Endometrium (tissue), 2 donors: ENCODE data around the gene KRT1.
"Not testable (repeated sequence)": the region's sequence is repeated elsewhere in the genome, so short reads cannot be mapped to it uniquely, and the experiment has no call there.

Source experiments
- FAIRE-seq: peaks from 2 replicates; lab custom pipeline; 2012; peaks lifted over from hg19 to GRCh38; lab: Jason Lieb, UNC
- donor health status: control.
- donor health status: control.

Gene KRT1

GRCh38 chr12:52680363-52680762 is at the start of gene KRT1:
Gene KRT1, minus strand, starts transcription at chr12:52680407. Its CDS starts 59 bp downstream, at chr12:52680348.
- FAIRE-seq: no peak

DNA sequence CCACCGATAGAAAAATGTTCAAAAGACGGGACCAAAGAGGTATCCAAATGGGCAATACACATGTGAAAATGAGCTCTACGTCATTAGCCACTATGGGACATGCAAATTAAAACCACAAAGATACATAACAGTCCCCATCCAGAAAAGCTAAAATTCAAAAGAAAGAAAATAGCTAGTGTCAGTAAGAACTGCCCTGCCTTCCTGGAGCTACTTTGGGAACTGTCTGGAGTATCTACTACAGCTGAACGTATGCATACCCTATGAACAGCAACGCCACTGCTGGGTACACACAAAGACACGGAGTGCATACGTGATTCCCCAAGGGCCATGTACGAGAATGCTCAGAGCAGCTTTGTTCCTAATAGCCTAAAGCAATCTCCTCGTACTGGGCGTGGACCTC is 48.9 kb upstream of the KRT1 start:
- FAIRE-seq: no peak

DNA sequence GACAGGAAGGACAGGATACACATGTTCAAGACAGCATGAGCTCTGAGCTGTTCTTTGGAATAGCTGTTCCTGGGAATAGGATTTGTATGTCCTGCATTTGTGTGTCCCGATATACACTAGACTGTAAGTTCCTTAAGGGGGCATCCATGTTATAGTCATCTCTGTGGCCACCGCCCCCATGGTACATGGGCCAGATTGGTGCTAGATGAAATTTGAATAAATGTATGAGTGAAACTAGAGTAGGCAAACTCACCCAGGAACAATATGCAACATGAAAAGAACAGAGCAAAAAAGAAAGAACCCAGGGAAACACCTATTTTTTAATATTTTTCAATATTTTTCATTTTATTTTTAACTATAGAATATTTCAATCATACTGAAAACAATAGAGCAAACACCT is 48.2 kb upstream of the KRT1 start:
- FAIRE-seq: no peak

DNA sequence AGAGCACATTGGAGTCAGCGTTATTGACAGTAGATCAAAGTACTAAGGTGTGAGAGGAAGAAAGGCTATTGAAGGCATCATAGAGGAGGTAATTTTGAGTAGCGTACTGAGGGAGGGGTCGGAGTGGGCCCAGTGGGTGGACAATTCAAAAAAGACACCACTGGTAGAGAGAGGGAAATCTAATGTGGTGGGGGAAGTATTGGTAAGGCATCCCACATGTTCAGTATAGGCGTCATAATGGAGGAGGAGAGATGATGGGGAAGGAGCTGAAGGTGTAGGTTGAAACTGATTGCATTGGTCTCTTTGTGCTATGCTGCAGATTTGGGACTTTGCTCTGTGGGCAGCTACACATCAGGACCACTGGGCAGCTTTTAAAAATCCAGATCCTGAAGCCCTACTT is 46.8 kb upstream of the KRT1 start:
- FAIRE-seq: no peak

- FAIRE-seq: no peak
These were observed 46.2 kb upstream of the KRT1 start for GRCh38 chr12:52726451-52726850.

GRCh38 chr12:52724384-52724783 is 44.2 kb upstream of the KRT1 start:
- FAIRE-seq: no peak

DNA sequence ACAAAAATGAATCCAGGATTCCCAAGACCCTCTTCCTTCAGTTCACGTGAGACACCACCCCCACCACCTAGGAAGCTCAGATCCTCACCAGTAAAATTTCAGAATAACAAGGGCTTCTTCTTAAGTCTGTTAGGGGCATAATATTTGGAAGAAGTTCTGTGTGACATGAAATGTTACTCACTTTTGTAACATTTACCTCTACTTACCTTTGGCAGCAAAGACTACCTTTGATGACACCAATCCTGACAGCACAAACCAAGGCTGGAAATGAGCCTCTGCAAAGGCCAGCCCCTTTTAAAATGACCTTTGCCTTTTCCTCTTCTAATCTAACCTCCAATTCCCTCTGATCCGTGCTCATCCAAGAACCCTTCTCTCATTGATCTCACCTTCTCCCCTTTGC is 42.5 kb upstream of the KRT1 start:
- FAIRE-seq: no peak

DNA sequence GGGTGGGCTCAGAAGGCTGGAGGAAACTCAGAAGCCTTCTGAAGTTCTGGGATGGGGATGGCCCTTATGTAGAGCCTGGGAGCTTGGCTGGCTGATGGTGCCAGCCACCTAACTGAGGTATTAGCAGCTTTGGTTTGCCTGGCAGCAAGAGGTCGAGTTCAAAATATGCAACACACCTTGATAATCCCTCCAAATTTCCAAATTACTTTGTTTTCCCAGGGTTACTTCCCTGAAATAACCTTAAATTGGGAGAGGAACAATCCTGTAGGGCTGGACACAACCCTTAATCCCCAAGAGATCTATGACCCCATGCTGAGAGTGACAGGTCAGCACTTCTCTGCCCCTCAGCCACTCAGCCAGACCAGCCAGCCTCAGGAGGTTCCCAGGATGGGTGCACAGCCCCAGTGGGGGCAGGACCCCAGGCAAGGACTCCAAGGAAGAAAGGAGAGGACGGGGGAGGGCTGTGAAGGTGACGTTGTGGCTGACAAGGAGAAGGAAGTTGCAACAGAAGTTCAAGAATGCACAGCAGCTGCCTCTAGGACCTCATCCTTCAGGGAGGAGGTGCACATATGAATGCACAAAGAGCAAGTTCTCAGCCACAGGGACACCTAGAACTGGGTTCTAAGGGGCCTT is 41.7 kb upstream of the KRT1 start:
- FAIRE-seq: no peak

- FAIRE-seq: no peak
These were observed 40.2 kb upstream of the KRT1 start for GRCh38 chr12:52720365-52720886.

DNA sequence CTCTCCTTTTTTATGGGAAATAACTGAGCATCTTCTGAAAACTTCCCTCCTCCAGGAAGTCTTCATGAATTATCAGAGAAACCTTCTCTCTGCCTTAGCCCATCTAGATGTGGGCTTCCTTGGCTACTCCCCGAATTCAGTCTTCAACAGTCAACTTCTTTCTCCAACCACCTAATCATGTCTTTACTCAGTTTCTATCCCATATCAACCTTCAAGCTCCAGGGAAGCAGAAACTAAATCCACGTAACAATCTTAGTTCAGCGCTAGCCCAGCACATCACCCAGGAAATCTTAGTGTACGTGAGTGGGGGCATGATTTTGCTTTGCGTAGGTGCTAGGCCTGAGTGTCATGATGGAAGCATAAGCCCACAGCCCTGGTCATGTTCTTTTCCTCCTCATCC is 35.9 kb upstream of the KRT1 start:
- FAIRE-seq: no peak

GRCh38 chr12:52715416-52715815 is 35.2 kb upstream of the KRT1 start:
- FAIRE-seq: no peak

GRCh38 chr12:52714887-52715281 is 34.7 kb upstream of the KRT1 start:
- no peak for FAIRE-seq

- FAIRE-seq: no peak
These were observed 34.0 kb upstream of the KRT1 start for GRCh38 chr12:52713960-52714886.

DNA sequence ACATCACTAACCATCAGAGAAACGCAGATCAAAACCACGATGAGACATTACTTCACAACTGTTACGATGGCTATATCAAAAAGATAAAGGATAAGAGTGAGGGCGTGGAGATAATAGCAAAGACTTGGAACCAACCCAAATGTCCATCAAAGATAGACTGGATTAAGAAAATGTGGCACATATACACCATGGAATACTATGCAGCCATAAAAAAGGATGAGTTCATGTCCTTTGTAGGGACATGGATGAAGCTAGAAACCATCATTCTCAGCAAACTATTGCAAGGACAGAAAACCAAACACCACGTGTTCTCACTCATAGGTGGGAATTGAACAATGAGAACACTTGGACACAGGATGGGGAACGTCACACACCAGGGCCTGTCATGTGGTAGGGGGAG is 31.9 kb upstream of the KRT1 start:
- not testable (repeated sequence) for FAIRE-seq

DNA sequence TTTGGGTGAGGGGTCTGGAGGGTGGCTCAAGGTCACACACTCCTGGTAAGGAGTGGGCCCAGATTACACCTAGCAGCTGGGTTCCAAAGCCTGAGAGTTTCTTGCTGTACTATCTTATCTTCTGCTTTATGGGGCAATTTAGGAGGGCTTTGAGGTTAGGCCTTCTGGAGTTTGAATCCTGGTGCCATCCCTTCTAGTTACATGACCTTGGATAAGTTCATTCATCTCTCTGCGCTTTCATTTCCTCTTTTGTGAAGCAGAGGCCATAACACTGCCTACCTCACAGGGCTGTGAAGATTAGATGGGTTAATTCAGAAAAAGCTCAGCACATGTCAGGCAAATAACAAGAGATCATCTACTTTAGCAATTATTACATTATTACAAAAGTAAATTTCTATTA is 30.5 kb upstream of the KRT1 start:
- no peak for FAIRE-seq

DNA sequence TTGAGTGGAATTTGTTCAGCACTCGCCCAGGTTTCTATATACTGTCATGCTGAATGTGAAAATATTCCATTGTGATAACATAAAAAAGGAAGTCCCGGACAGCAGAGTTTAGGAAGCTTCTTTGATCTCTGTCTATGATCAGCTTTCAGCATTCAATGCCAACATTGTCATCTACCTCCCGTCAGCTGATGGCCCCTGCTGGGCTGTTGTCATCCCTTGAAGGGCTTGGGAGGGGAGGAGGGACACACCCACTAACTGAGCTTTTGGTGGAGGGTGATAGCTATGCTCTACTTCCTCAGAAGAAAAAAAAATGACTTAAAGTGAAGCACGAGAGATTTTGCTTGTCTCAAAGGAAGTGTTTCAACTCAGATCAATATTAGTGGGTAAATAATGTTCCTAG is 27.8 kb upstream of the KRT1 start:
- FAIRE-seq: no peak

DNA sequence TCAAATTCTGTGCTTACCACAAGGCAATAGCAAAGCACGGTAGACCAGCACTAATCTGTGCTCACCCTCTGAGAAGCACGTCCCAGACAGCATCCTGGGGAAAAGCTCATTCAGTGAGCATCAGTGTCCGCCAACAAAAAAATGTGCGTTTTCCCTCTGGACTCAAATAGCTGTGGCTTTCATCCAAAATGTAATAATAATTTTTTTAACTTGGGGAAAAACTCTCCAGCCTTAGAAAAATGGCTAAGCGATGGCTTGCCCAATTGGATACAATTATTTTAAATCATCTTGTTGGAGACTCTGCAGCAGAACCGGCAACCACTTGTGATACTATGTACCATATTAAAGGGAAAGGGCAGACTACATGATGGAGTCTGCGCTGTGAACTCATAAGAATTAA is 24.3 kb upstream of the KRT1 start:
- FAIRE-seq: no peak

DNA sequence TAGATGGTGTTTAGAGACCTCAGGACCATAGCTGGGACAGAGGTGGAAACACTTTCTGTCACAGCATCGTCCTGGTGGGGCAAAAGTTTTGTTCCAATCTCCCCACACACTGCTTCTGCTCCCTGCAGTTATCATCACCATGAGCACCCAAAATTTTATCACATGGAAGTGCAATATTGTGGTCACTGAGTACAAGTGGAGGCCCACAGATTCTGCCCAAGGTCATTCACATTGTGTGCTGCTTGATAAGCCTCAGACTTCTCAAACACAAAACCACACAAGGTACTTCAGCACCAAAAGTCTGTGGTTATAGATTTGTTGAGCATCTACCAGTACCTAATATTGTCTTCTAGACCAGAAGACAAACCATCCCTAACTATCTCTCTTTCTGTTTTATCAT is 23.7 kb upstream of the KRT1 start:
- FAIRE-seq: no peak

GRCh38 chr12:52703424-52703823 is 23.2 kb upstream of the KRT1 start, which contains the start of gene KRT77:
Gene KRT77, minus strand, starts transcription at chr12:52703524. Its CDS starts 90 bp downstream, at chr12:52703434.
- no peak for FAIRE-seq

GRCh38 chr12:52702338-52702737 is 22.1 kb upstream of the KRT1 start:
- FAIRE-seq: no peak

DNA sequence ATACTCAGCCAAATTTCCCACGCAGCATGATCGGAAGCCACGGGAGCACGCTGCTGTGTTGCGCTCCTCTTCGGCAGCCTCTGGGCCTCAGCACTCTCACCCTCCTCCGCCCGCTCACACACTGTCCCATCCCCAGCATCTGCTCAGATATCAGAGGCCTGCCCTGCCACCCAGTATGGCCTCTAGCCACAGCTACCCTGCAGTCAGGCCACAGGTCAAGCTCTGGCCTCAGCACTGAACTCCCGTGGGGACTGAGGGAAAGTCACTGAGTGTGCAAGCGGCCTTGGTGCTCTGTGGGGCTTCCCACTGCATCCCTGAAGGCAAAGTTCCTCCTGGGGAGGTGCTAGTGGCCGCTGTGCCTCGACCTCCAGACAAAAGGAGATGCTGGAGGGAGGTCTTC is 21.1 kb upstream of the KRT1 start:
- FAIRE-seq: no peak

DNA sequence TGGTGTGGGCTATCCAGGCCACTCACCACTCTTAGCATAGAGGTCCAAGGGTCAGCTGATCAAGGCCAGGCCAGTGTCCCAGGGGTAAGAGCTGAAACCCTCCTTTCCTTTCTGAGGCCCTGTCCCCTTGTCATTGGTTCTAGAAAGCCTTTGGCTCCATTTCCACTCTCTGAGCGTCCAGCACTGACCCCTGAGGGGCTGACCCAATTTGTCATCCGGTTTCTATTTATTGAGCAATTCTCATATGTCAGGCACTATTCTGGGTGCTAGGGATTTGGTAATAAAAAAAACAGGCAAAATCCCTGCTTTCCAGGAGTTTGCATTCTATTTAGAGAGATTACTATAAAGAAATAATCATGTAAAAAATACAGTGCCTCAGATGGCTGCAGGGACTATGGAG is 19.8 kb upstream of the KRT1 start:
- no peak for FAIRE-seq

GRCh38 chr12:52699373-52699772 is 19.2 kb upstream of the KRT1 start:
- no peak for FAIRE-seq
